ENCODE results near the gene RPTOR.

The RPTOR gene

GRCh38 chr17:80885947-80886582 lies 341.4 kb downstream of the RPTOR start:
- H2AFZ ChIP-seq = no peak overlapping the region
- H3K4me3 ChIP-seq (ENCODE audit: low read depth, low read length) = no peak overlapping the region
- H3K27ac ChIP-seq = no peak overlapping the region
- no peak overlapping the region for H3K4me2 ChIP-seq (ENCODE audit: low read length)
- no peak for TF ChIP-seq CTCF (IDR thresholded peaks at IDR 0.05)
- no peaks in the 10 kb centered on the region for H3K79me2 ChIP-seq
- no peak overlapping the region for H3K9ac ChIP-seq
- H3K9me3 ChIP-seq (ENCODE audit: control insufficient read depth, low read length) = no peaks in the 10 kb centered on the region
- no peaks in the 10 kb centered on the region for H3K4me1 ChIP-seq
- H3K36me3 ChIP-seq (ENCODE audit: control insufficient read depth, insufficient read depth, low read length) = no peaks in the 10 kb centered on the region
- H3K27me3 ChIP-seq (ENCODE audit: control insufficient read depth, insufficient read depth, low read length) = no peaks in the 10 kb centered on the region

- no peak overlapping the region for H3K4me2 ChIP-seq (ENCODE audit: low read length)
- no peak for TF ChIP-seq CTCF (IDR thresholded peaks at IDR 0.05)
- no peak overlapping the region for H3K27ac ChIP-seq
- H2AFZ ChIP-seq = no peak overlapping the region
- no peaks in the 10 kb centered on the region for H3K4me1 ChIP-seq
- no peaks in the 10 kb centered on the region for H3K27me3 ChIP-seq (ENCODE audit: control insufficient read depth, insufficient read depth, low read length)
- no peaks in the 10 kb centered on the region for H3K79me2 ChIP-seq
- H3K36me3 ChIP-seq (ENCODE audit: control insufficient read depth, insufficient read depth, low read length) = no peaks in the 10 kb centered on the region
- no peak overlapping the region for H3K4me3 ChIP-seq (ENCODE audit: low read depth, low read length)
- H3K9me3 ChIP-seq (ENCODE audit: control insufficient read depth, low read length) = no peaks in the 10 kb centered on the region
- no peak overlapping the region for H3K9ac ChIP-seq
Measured at GRCh38 chr17:80886641-80887573, 342.3 kb downstream of the RPTOR start.

- no peaks in the 10 kb centered on the region for H3K27me3 ChIP-seq (ENCODE audit: control insufficient read depth, insufficient read depth, low read length)
- no peak overlapping the region for H3K4me2 ChIP-seq (ENCODE audit: low read length)
- no peaks in the 10 kb centered on the region for H3K9me3 ChIP-seq (ENCODE audit: control insufficient read depth, low read length)
- no peak overlapping the region for H2AFZ ChIP-seq
- no peak overlapping the region for H3K9ac ChIP-seq
- H3K79me2 ChIP-seq = no peaks in the 10 kb centered on the region
- H3K36me3 ChIP-seq (ENCODE audit: control insufficient read depth, insufficient read depth, low read length) = no peaks in the 10 kb centered on the region
- no peak for TF ChIP-seq CTCF (IDR thresholded peaks at IDR 0.05)
- H3K4me3 ChIP-seq (ENCODE audit: low read depth, low read length) = no peak overlapping the region
- no peaks in the 10 kb centered on the region for H3K4me1 ChIP-seq
- no peak overlapping the region for H3K27ac ChIP-seq
Measured at GRCh38 chr17:80887639-80888175, 343.1 kb downstream of the RPTOR start.

GRCh38 chr17:80888276-80889160 lies 343.9 kb downstream of the RPTOR start:
- no peak overlapping the region for H3K27ac ChIP-seq
- no peaks in the 10 kb centered on the region for H3K9me3 ChIP-seq (ENCODE audit: control insufficient read depth, low read length)
- no peaks in the 10 kb centered on the region for H3K36me3 ChIP-seq (ENCODE audit: control insufficient read depth, insufficient read depth, low read length)

More at GRCh38 chr17:80888276-80889160, 343.9 kb downstream of the RPTOR start:
- no peaks in the 10 kb centered on the region for H3K4me1 ChIP-seq
- no peak overlapping the region for H3K4me3 ChIP-seq (ENCODE audit: low read depth, low read length)
- no peak overlapping the region for H2AFZ ChIP-seq
- H3K9ac ChIP-seq = no peak overlapping the region
- no peak overlapping the region for H3K4me2 ChIP-seq (ENCODE audit: low read length)
- TF ChIP-seq CTCF (IDR thresholded peaks at IDR 0.05) = no peak
- H3K27me3 ChIP-seq (ENCODE audit: control insufficient read depth, insufficient read depth, low read length) = no peaks in the 10 kb centered on the region
- no peaks in the 10 kb centered on the region for H3K79me2 ChIP-seq

Data from parathyroid adenoma (tissue), 2 donors.